Activated CD4-positive, alpha-beta T cell treated with anti-CD3 and anti-CD28 coated beads, Interleukin-2, amount 50 U/mL, for 1 hour (primary cell): Measurements from ENCODE around the gene CBFA2T3.

Source experiments
- DNase-seq: peaks from one replicate; pipeline ENCODE4 v3.0.0-alpha.2; 2020

CBFA2T3 gene

GRCh38 chr16:88994695-88995094 lies 17.7 kb upstream of the CBFA2T3 start:
- DNase-seq = no peak

GRCh38 chr16:88993946-88994600 lies 17.1 kb upstream of the CBFA2T3 start:
- DNase-seq = no peak

GRCh38 chr16:88993166-88993761 lies 16.3 kb upstream of the CBFA2T3 start:
- DNase-seq = no peak

- DNase-seq = no peak
These were observed 15.6 kb upstream of the CBFA2T3 start for GRCh38 chr16:88992351-88993165.

GRCh38 chr16:88991813-88992350 lies 14.9 kb upstream of the CBFA2T3 start:
- no peak for DNase-seq

- DNase-seq = no peak
These were observed 13.0 kb upstream of the CBFA2T3 start for GRCh38 chr16:88989852-88990547.

- DNase-seq = no peak
These were observed 12.2 kb upstream of the CBFA2T3 start for GRCh38 chr16:88988980-88989811.

- DNase-seq = no peak
These were observed 8.5 kb upstream of the CBFA2T3 start for GRCh38 chr16:88985521-88985920.

GRCh38 chr16:88983771-88984687 lies 7.0 kb upstream of the CBFA2T3 start:
- no peak for DNase-seq

- no peak for DNase-seq
These were observed 6.2 kb upstream of the CBFA2T3 start for GRCh38 chr16:88983165-88983564.

GRCh38 chr16:88982286-88983084 lies 5.5 kb upstream of the CBFA2T3 start:
- no peak for DNase-seq

GRCh38 chr16:88979353-88980015 lies 2.5 kb upstream of the CBFA2T3 start:
- no peak for DNase-seq

GRCh38 chr16:88978608-88979346 lies 1.8 kb upstream of the CBFA2T3 start:
- no peak for DNase-seq

- DNase-seq = no peak
These were observed 1.0 kb upstream of the CBFA2T3 start for GRCh38 chr16:88977812-88978607.

- DNase-seq = no peak
These were observed 515 bp downstream of the CBFA2T3 start for GRCh38 chr16:88976366-88977017.

- no peak for DNase-seq
These were observed 1.4 kb downstream of the CBFA2T3 start for GRCh38 chr16:88975511-88976061.

GRCh38 chr16:88974916-88975215 lies 2.1 kb downstream of the CBFA2T3 start:
- no peak for DNase-seq
